HEK293 (cell line): Measurements from ENCODE around the gene PSMD5.

Source experiments
- CTCF ChIA-PET: fragments of 350-600 bp; formaldehyde crosslinking; extraction: SDS; loops from one replicate; lab custom pipeline; 2021; ENCODE audit warnings: antibody characterized with exemption; lab: Yijun Ruan, JAX
- POLR2A ChIA-PET: fragments of 300-600 bp; formaldehyde crosslinking; extraction: SDS; loops from one replicate; lab custom pipeline; 2020; ENCODE audit warnings: antibody characterized with exemption, inconsistent platforms; lab: Yijun Ruan, JAX
- H3K27ac ChIP-seq: fragments of 200-500 bp; sonication (Bioruptor generic); 2 replicates; pipeline ENCODE4 v1.5.1; 2014; ENCODE audit warnings: low read depth, low read length, control low read depth, inconsistent platforms; ENCODE audit errors: extremely low read depth
- H3K36me3 ChIP-seq, 2 experiments: fragments of 200-500 bp in 1 of 2; sonication (Bioruptor generic) in 1 of 2; 1 replicate in 1 of 2; 2 replicates in 1 of 2; pipeline ENCODE4 v1.5.1; 2014 to 2017; ENCODE audit warnings: inconsistent platforms in 2 of 2, low read length in 2 of 2; ENCODE audit not compliant: control insufficient read depth in 2 of 2, insufficient read depth in 1 of 2
- H3K4me1 ChIP-seq: fragments of 200-500 bp; sonication (Bioruptor generic); 2 replicates; pipeline ENCODE4 v1.5.1; 2014; ENCODE audit warnings: mild to moderate bottlenecking, low read length, inconsistent platforms; ENCODE audit not compliant: control insufficient read depth, insufficient read depth
- H3K4me3 ChIP-seq: 2 replicates; pipeline ENCODE4 v1.5.1; 2011; ENCODE audit warnings: low read depth, mild to moderate bottlenecking, control low read depth, low read length, moderate library complexity
- H3K9me3 ChIP-seq: fragments of 200-500 bp; sonication (Bioruptor generic); 2 replicates; pipeline ENCODE4 v1.5.1; 2014; ENCODE audit warnings: low read depth, low read length, inconsistent platforms; ENCODE audit not compliant: control insufficient read depth, insufficient read depth
- BCL11B ChIP-seq: fragments of 450-650 bp; formaldehyde crosslinking; IDR thresholded peaks from 2 replicates; pipeline ENCODE4 v1.5.1; 2016; ENCODE audit warnings: low read depth, missing biosample characterization, missing genetic modification characterization
- KLF7 ChIP-seq: fragments of 450-650 bp; formaldehyde crosslinking; IDR thresholded peaks from 2 replicates; pipeline ENCODE4 v1.5.1; 2016; ENCODE audit warnings: missing biosample characterization, missing genetic modification characterization, borderline replicate concordance
- MZF1 ChIP-seq: fragments of 450-650 bp; formaldehyde crosslinking; IDR thresholded peaks from 2 replicates; pipeline ENCODE4 v1.5.1; 2017; ENCODE audit warnings: missing biosample characterization, missing genetic modification characterization, borderline replicate concordance
- ZBTB1 ChIP-seq: fragments of 450-650 bp; formaldehyde crosslinking; IDR thresholded peaks from 2 replicates; pipeline ENCODE4 v1.5.1; 2016; ENCODE audit warnings: missing biosample characterization, missing genetic modification characterization
- ZBTB49 ChIP-seq: fragments of 450-650 bp; formaldehyde crosslinking; IDR thresholded peaks from 2 replicates; pipeline ENCODE4 v1.5.1; 2016; ENCODE audit warnings: missing biosample characterization, missing genetic modification characterization, low read depth
- ZBTB8A ChIP-seq: fragments of 450-650 bp; formaldehyde crosslinking; IDR thresholded peaks from 2 replicates; pipeline ENCODE4 v1.5.1; 2016; ENCODE audit warnings: missing biosample characterization, missing genetic modification characterization
- ZFP37 ChIP-seq: fragments of 450-650 bp; formaldehyde crosslinking; IDR thresholded peaks from 2 replicates; pipeline ENCODE4 v1.5.1; 2016; ENCODE audit warnings: missing biosample characterization, missing genetic modification characterization
- ZNF140 ChIP-seq: fragments of 450-650 bp; formaldehyde crosslinking; IDR thresholded peaks from 2 replicates; pipeline ENCODE4 v1.5.1; 2016; ENCODE audit warnings: missing biosample characterization, missing genetic modification characterization
- ZNF169 ChIP-seq: fragments of 450-650 bp; formaldehyde crosslinking; IDR thresholded peaks from 2 replicates; pipeline ENCODE4 v1.5.1; 2016; ENCODE audit warnings: missing biosample characterization, missing genetic modification characterization
- ZNF513 ChIP-seq: fragments of 450-650 bp; IDR thresholded peaks from 2 replicates; pipeline ENCODE4 v1.5.1; 2018; ENCODE audit warnings: missing biosample characterization, missing genetic modification characterization
- ZNF518A ChIP-seq: fragments of 450-650 bp; formaldehyde crosslinking; conservative IDR thresholded peaks from 2 replicates; pipeline ENCODE4 v1.5.1; 2016; ENCODE audit warnings: low read depth, missing biosample characterization, missing genetic modification characterization
- ZNF585B ChIP-seq: fragments of 450-650 bp; formaldehyde crosslinking; IDR thresholded peaks from 2 replicates; pipeline ENCODE4 v1.5.1; 2016; ENCODE audit warnings: missing biosample characterization, missing genetic modification characterization
- ZNF600 ChIP-seq: fragments of 450-650 bp; formaldehyde crosslinking; IDR thresholded peaks from 2 replicates; pipeline ENCODE4 v1.5.1; 2016; ENCODE audit warnings: missing biosample characterization, missing genetic modification characterization
- ZNF626 ChIP-seq: fragments of 450-650 bp; sonication (Bioruptor Pico); formaldehyde crosslinking; IDR thresholded peaks from 2 replicates; pipeline ENCODE4 v1.5.1; 2018; ENCODE audit warnings: missing biosample characterization, missing genetic modification characterization, inconsistent platforms
- TF ChIP-seq, protein P1 (sequence below): fragments of 450-650 bp; formaldehyde crosslinking; IDR thresholded peaks from 2 replicates; pipeline ENCODE4 v1.5.1; 2016; ENCODE audit warnings: missing biosample characterization, missing genetic modification characterization
- TF ChIP-seq, protein P2 (sequence below): fragments of 450-650 bp; formaldehyde crosslinking; IDR thresholded peaks from 2 replicates; pipeline ENCODE4 v1.5.1; 2017; ENCODE audit warnings: missing biosample characterization, missing genetic modification characterization

Gene PSMD5

DNA sequence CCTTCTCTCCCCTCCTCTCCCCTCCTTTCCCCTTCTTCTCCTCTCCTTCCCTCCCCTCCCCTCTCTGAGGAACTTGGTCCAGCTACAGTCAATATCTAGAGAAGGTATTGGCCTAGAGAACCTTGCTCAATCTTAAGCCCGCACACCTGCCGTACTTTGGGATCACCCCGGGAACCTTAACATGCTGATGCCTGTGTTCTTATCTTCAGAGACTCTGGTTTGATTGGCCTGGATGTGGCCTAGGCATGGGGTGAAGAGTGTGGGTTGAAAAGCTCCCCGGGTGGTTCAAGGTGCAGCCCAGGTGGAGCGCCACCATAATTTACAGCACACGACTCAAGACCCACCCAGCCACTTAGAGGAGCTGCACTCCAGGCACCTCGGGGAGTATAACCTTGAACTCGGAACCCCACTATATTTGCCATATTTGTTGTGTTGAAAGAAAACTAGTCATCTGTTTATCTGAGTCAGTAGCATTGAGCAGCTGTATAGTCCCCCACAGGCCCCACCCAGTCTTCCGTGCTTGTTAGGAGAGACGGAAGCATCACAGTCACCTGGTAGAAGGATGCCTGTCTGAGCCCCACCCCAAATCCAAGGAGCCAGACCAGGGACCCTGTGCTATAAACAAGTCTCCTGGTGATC lies 48.6 kb upstream of the PSMD5 start:
- ChIA-PET POLR2A (no interaction called here), CTCF (interaction anchor here (0.7 kb wide), 1 partner anchor 30 kb away, joined by 5 read pairs; no protein-coding TSS in a partner anchor)
- Histone ChIP-seq H3K4me1 (no peaks in the 10 kb centered on the region), H3K36me3 (no peaks in the 10 kb centered on the region), H3K27ac (no peak overlapping the region), H3K9me3 (no peaks in the 10 kb centered on the region), H3K4me3 (no peak overlapping the region)
- no peak for TF ChIP-seq ZNF585B (tag by site-specific recombination)
- no peak for TF ChIP-seq ZNF169 (tag by site-specific recombination)
- no peak for TF ChIP-seq ZFP37
- no peak for TF ChIP-seq BCL11B (tag by site-specific recombination)
- no peak for TF ChIP-seq ZNF518A
- no peak for TF ChIP-seq ZBTB1 (tag by site-specific recombination)
- TF ChIP-seq ZNF513 (tag by site-specific recombination): no peak
- TF ChIP-seq ZNF626 (tag by site-specific recombination): no peak
- TF ChIP-seq ZBTB49 (tag by site-specific recombination): no peak
- TF ChIP-seq, protein P1, sequence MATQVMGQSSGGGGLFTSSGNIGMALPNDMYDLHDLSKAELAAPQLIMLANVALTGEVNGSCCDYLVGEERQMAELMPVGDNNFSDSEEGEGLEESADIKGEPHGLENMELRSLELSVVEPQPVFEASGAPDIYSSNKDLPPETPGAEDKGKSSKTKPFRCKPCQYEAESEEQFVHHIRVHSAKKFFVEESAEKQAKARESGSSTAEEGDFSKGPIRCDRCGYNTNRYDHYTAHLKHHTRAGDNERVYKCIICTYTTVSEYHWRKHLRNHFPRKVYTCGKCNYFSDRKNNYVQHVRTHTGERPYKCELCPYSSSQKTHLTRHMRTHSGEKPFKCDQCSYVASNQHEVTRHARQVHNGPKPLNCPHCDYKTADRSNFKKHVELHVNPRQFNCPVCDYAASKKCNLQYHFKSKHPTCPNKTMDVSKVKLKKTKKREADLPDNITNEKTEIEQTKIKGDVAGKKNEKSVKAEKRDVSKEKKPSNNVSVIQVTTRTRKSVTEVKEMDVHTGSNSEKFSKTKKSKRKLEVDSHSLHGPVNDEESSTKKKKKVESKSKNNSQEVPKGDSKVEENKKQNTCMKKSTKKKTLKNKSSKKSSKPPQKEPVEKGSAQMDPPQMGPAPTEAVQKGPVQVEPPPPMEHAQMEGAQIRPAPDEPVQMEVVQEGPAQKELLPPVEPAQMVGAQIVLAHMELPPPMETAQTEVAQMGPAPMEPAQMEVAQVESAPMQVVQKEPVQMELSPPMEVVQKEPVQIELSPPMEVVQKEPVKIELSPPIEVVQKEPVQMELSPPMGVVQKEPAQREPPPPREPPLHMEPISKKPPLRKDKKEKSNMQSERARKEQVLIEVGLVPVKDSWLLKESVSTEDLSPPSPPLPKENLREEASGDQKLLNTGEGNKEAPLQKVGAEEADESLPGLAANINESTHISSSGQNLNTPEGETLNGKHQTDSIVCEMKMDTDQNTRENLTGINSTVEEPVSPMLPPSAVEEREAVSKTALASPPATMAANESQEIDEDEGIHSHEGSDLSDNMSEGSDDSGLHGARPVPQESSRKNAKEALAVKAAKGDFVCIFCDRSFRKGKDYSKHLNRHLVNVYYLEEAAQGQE (tag by site-specific recombination): no peak
- TF ChIP-seq, protein P2, sequence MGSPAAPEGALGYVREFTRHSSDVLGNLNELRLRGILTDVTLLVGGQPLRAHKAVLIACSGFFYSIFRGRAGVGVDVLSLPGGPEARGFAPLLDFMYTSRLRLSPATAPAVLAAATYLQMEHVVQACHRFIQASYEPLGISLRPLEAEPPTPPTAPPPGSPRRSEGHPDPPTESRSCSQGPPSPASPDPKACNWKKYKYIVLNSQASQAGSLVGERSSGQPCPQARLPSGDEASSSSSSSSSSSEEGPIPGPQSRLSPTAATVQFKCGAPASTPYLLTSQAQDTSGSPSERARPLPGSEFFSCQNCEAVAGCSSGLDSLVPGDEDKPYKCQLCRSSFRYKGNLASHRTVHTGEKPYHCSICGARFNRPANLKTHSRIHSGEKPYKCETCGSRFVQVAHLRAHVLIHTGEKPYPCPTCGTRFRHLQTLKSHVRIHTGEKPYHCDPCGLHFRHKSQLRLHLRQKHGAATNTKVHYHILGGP (tag by site-specific recombination): no peak
- TF ChIP-seq KLF7 (tag by site-specific recombination): no peak
- no peak for TF ChIP-seq ZNF140 (tag by site-specific recombination)
- TF ChIP-seq MZF1 (tag by site-specific recombination): no peak
- TF ChIP-seq ZBTB8A (tag by site-specific recombination): no peak
- no peak for TF ChIP-seq ZNF600
